CD4-positive, CD25-positive, alpha-beta regulatory T cell (primary cell): ENCODE measurements around the gene CAB39. TPM values are rescaled to one million over a fixed set of nuclear protein-coding genes. Genes with fewer than 3 reads are reported as not detected.
"Not testable (repeated sequence)": the region's sequence is repeated elsewhere in the genome, so short reads cannot be mapped to it uniquely, and the experiment has no call there.

Experiments
- ATAC-seq, 2 donors: fragments of 150-1000 bp; cut with Tn5 transposase; one replicate each; pipeline ENCODE4 v1.10.0; 2021; ENCODE audit warnings: low read depth in 2 of 2, moderate number of reproducible peaks in 2 of 2, moderate library complexity in 1 of 2
- DNase-seq, 3 donors: peaks; one replicate each; pipeline versions ENCODE4 v3.0.0 to v3.0.0-alpha.2; 2012 to 2022; ENCODE audit warnings: mixed read lengths in 1 of 3
- H3K27ac ChIP-seq: one replicate; pipeline ENCODE4 v1.7.0; 2013; ENCODE audit warnings: mild to moderate bottlenecking, low read length; ENCODE audit not compliant: insufficient read depth, poor library complexity, severe bottlenecking
- H3K27me3 ChIP-seq: one replicate; pipeline ENCODE4 v1.7.0; 2013; ENCODE audit warnings: low read length; ENCODE audit not compliant: control insufficient read depth, insufficient read depth
- H3K36me3 ChIP-seq: one replicate; pipeline ENCODE4 v1.7.0; 2013; ENCODE audit warnings: mild to moderate bottlenecking, low read length, moderate library complexity; ENCODE audit not compliant: control insufficient read depth, insufficient read depth
- H3K4me1 ChIP-seq: 2 replicates; pipeline ENCODE4 v1.7.0; 2013; ENCODE audit warnings: mild to moderate bottlenecking, low read length; ENCODE audit not compliant: insufficient read depth, control insufficient read depth, poor library complexity, severe bottlenecking
- H3K4me3 ChIP-seq: one replicate; pipeline ENCODE4 v1.7.0; 2013; ENCODE audit warnings: low read depth, mild to moderate bottlenecking, low read length, moderate library complexity
- H3K9me3 ChIP-seq, 2 experiments: 1 replicate in 1 of 2; 2 replicates in 1 of 2; pipeline ENCODE4 v1.7.0; 2013; ENCODE audit warnings: low read length in 2 of 2, mild to moderate bottlenecking in 1 of 2, moderate library complexity in 1 of 2; ENCODE audit not compliant: control insufficient read depth in 2 of 2
- H3K27ac Mint-ChIP-seq, 3 donors: one replicate each; pipeline ENCODE4 v1.8.0; 2020 to 2022; ENCODE audit warnings: mild to moderate bottlenecking in 3 of 3, mixed read lengths in 3 of 3, moderate library complexity in 2 of 3
- H3K27me3 Mint-ChIP-seq: one replicate; pipeline ENCODE4 v1.8.0; 2022; ENCODE audit warnings: mild to moderate bottlenecking, mixed read lengths
- H3K36me3 Mint-ChIP-seq: one replicate; pipeline ENCODE4 v1.8.0; 2020; ENCODE audit warnings: mixed read lengths
- H3K4me1 Mint-ChIP-seq, 4 donors: one replicate each; pipeline ENCODE4 v1.8.0; 2020 to 2022; ENCODE audit warnings: mixed read lengths in 4 of 4, mild to moderate bottlenecking in 1 of 4
- H3K4me3 Mint-ChIP-seq, 4 donors: one replicate each; pipeline ENCODE4 v1.8.0; 2020 to 2022; ENCODE audit warnings: mild to moderate bottlenecking in 4 of 4, mixed read lengths in 4 of 4, moderate library complexity in 3 of 4
- H3K9me3 Mint-ChIP-seq, 7 donors: one replicate each; pipeline ENCODE4 v1.8.0; 2020 to 2022; ENCODE audit warnings: mixed read lengths in 7 of 7, mild to moderate bottlenecking in 3 of 7, moderate library complexity in 2 of 7
- polyA plus RNA-seq, 4 donors: library from polyadenylated mRNA; unstranded; fragments of 300-500 nt; fragmentation: Illumina TruSeq; gene quantifications; one replicate each; pipeline ENCODE4 v1.2.3, GENCODE V29; 2021
- total RNA-seq: library from RNA; stranded (reverse); gene quantifications from one replicate; pipeline ENCODE4 v1.2.3, GENCODE V29; 2022

Gene CAB39
- total and polyA plus RNA-seq, 5 donors from 2014 or later = 64.3 to 114 (median 85.8) TPM

GRCh38 chr2:230695551-230695950 lies 17.1 kb upstream of the CAB39 start:
- no peaks in the 10 kb centered on the region for H3K36me3 ChIP-seq
- ATAC-seq (no peak), DNase-seq (no peak)
- Mint-ChIP-seq H3K4me3 (no peak overlapping the region), H3K4me1 (peaks cover 5 to 8% (median 6%) of the 10 kb centered on the region in 4 donors), H3K27me3 (peaks cover under 1% of the 10 kb centered on the region), H3K27ac (no peak overlapping the region), H3K36me3 (no peaks in the 10 kb centered on the region), H3K9me3 (peaks cover 0 to 1% (median 0%) of the 10 kb centered on the region in 7 donors)
- H3K4me3 ChIP-seq = no peak overlapping the region
- H3K9me3 ChIP-seq = no peaks in the 10 kb centered on the region
- no peak overlapping the region for H3K27ac ChIP-seq
- no peaks in the 10 kb centered on the region for H3K4me1 ChIP-seq
- H3K27me3 ChIP-seq = no peaks in the 10 kb centered on the region

GRCh38 chr2:230696670-230697069 lies 16.0 kb upstream of the CAB39 start:
- peaks cover 6% of the 10 kb centered on the region for H3K27me3 Mint-ChIP-seq
- H3K36me3 ChIP-seq = no peaks in the 10 kb centered on the region
- no peak overlapping the region for H3K4me3 ChIP-seq
- peaks cover 0 to 2% (median 0%) of the 10 kb centered on the region in 7 donors for H3K9me3 Mint-ChIP-seq
- no peak for ATAC-seq
- no peaks in the 10 kb centered on the region for H3K9me3 ChIP-seq
- H3K27ac ChIP-seq = no peak overlapping the region
- no peaks in the 10 kb centered on the region for H3K27me3 ChIP-seq
- no peaks in the 10 kb centered on the region for H3K4me1 ChIP-seq
- no peak for DNase-seq
- no peaks in the 10 kb centered on the region for H3K36me3 Mint-ChIP-seq
- H3K27ac Mint-ChIP-seq = no peak overlapping the region
- H3K4me1 Mint-ChIP-seq = peaks cover 8 to 10% (median 8%) of the 10 kb centered on the region in 4 donors
- no peak overlapping the region for H3K4me3 Mint-ChIP-seq

- H3K27ac ChIP-seq = no peak overlapping the region
- H3K36me3 ChIP-seq = no peaks in the 10 kb centered on the region
- Mint-ChIP-seq H3K27ac (no peak overlapping the region), H3K9me3 (peaks cover 0 to 8% (median 3%) of the 10 kb centered on the region in 7 donors), H3K27me3 (peaks cover 6% of the 10 kb centered on the region), H3K36me3 (peaks cover 6% of the 10 kb centered on the region), H3K4me1 (peaks cover 8 to 11% (median 9%) of the 10 kb centered on the region in 4 donors), H3K4me3 (no peak overlapping the region)
- no peaks in the 10 kb centered on the region for H3K4me1 ChIP-seq
- DNase-seq (no peak), ATAC-seq (no peak)
- H3K27me3 ChIP-seq = no peaks in the 10 kb centered on the region
- H3K9me3 ChIP-seq = peaks cover 0 to 1% of the 10 kb centered on the region in 2 experiments
- no peak overlapping the region for H3K4me3 ChIP-seq
Observed at GRCh38 chr2:230697676-230698075, 15.0 kb upstream of the CAB39 start.

GRCh38 chr2:230698753-230699152 lies 13.9 kb upstream of the CAB39 start:
- Mint-ChIP-seq H3K9me3 (peaks cover 0 to 12% (median 5%) of the 10 kb centered on the region in 7 donors), H3K4me1 (peaks cover 8 to 11% (median 9%) of the 10 kb centered on the region in 4 donors)

GRCh38 chr2:230700447-230700846 lies 12.2 kb upstream of the CAB39 start:
- Histone ChIP-seq H3K9me3 (peaks cover 0 to 3% of the 10 kb centered on the region in 2 experiments), H3K27ac (no peak overlapping the region), H3K36me3 (no peaks in the 10 kb centered on the region), H3K4me3 (no peak overlapping the region), H3K4me1 (no peaks in the 10 kb centered on the region), H3K27me3 (no peaks in the 10 kb centered on the region)
- Mint-ChIP-seq H3K27ac (no peak overlapping the region), H3K36me3 (peaks cover 8% of the 10 kb centered on the region), H3K27me3 (peaks cover 6% of the 10 kb centered on the region), H3K4me1 (peaks cover 0 to 5% (median 5%) of the 10 kb centered on the region in 4 donors), H3K9me3 (peaks cover 0 to 15% (median 5%) of the 10 kb centered on the region in 7 donors), H3K4me3 (no peak overlapping the region)
- DNase-seq (no peak), ATAC-seq (no peak)

More at GRCh38 chr2:230698753-230699152, 13.9 kb upstream of the CAB39 start:
- H3K36me3 ChIP-seq, H3K9me3 ChIP-seq, H3K27me3 ChIP-seq, H3K4me3 Mint-ChIP-seq, H3K36me3 Mint-ChIP-seq, H3K27ac ChIP-seq, DNase-seq, H3K27me3 Mint-ChIP-seq, H3K4me1 ChIP-seq, H3K27ac Mint-ChIP-seq, H3K4me3 ChIP-seq, ATAC-seq: not testable (repeated sequence)

GRCh38 chr2:230701308-230701707 lies 11.3 kb upstream of the CAB39 start:
- Histone ChIP-seq H3K36me3 (no peaks in the 10 kb centered on the region), H3K27ac (no peak overlapping the region), H3K9me3 (peaks cover 0 to 3% of the 10 kb centered on the region in 2 experiments), H3K4me1 (no peaks in the 10 kb centered on the region), H3K27me3 (no peaks in the 10 kb centered on the region), H3K4me3 (no peak overlapping the region)
- no peak overlapping the region for H3K4me3 Mint-ChIP-seq
- no peak for DNase-seq
- H3K27ac Mint-ChIP-seq = peak overlapping the region in 1 of 3 donors; percentile 32
- H3K27me3 Mint-ChIP-seq = peaks cover 6% of the 10 kb centered on the region
- H3K4me1 Mint-ChIP-seq = peaks cover 0 to 5% (median 5%) of the 10 kb centered on the region in 4 donors
- H3K36me3 Mint-ChIP-seq = peaks cover 8% of the 10 kb centered on the region
- peaks cover 0 to 15% (median 5%) of the 10 kb centered on the region in 7 donors for H3K9me3 Mint-ChIP-seq
- no peak for ATAC-seq

- not testable (repeated sequence) for H3K27me3 ChIP-seq, H3K27ac ChIP-seq, H3K27ac Mint-ChIP-seq, H3K27me3 Mint-ChIP-seq, DNase-seq, H3K4me3 ChIP-seq, H3K36me3 ChIP-seq, H3K36me3 Mint-ChIP-seq, H3K4me1 Mint-ChIP-seq, H3K4me1 ChIP-seq, H3K9me3 ChIP-seq, ATAC-seq
- H3K9me3 Mint-ChIP-seq = peaks cover 0 to 15% (median 5%) of the 10 kb centered on the region in 7 donors
- peak overlapping the region in 1 of 4 donors; percentile 34 for H3K4me3 Mint-ChIP-seq
Observed at GRCh38 chr2:230702457-230702856, 10.2 kb upstream of the CAB39 start.

- peaks cover 6% of the 10 kb centered on the region for H3K27me3 Mint-ChIP-seq
- Histone ChIP-seq H3K36me3 (no peaks in the 10 kb centered on the region), H3K4me1 (no peaks in the 10 kb centered on the region), H3K27ac (no peak overlapping the region), H3K27me3 (no peaks in the 10 kb centered on the region), H3K9me3 (peaks cover 0 to 3% of the 10 kb centered on the region in 2 experiments), H3K4me3 (no peak overlapping the region)
- peaks cover 3 to 10% (median 5%) of the 10 kb centered on the region in 4 donors for H3K4me1 Mint-ChIP-seq
- peaks cover 0 to 15% (median 5%) of the 10 kb centered on the region in 7 donors for H3K9me3 Mint-ChIP-seq
- no peak for DNase-seq
- no peak overlapping the region for H3K27ac Mint-ChIP-seq
- peaks cover 8% of the 10 kb centered on the region for H3K36me3 Mint-ChIP-seq
- no peak for ATAC-seq
- no peak overlapping the region for H3K4me3 Mint-ChIP-seq
Observed at GRCh38 chr2:230703514-230703913, 9.1 kb upstream of the CAB39 start.
